NCI-H1417 (cell line): ENCODE measurements around the gene DOK6.
A peak's percentile ranks its signal among the peaks of the same experiment; 100 is the strongest.
"Not testable (repeated sequence)": the region's sequence is repeated elsewhere in the genome, so short reads cannot be mapped to it uniquely, and the experiment has no call there.

Experiments used
- DNase-seq, 3 experiments: peaks; one replicate each; lab custom pipeline; 2025; lab: John Stamatoyannopoulos, UW

The DOK6 gene

GRCh38 chr18:69804776-69805501 is 404.3 kb downstream of the DOK6 start:
- DNase-seq = no peak

DNA sequence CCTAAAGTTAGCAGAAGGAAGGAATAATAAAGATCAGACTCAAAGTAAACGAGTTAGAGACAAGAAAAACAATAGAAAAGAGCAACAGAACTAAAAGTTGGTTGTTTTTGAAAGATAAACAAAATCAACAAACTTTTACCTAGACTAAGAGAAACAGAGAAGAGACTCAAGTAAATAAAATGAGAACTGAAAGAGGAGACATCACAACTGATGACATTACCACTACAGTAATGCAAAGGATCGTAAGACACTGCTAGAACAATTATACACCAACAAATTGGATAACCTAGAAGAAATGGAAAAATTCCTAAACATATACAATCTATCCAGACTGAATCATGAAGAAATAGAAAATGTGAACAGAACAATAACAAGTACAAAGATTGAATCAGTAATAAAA is 407.7 kb downstream of the DOK6 start:
- no peak for DNase-seq

- no peak for DNase-seq
Measured at GRCh38 chr18:69813559-69813958, 412.9 kb downstream of the DOK6 start.

DNA sequence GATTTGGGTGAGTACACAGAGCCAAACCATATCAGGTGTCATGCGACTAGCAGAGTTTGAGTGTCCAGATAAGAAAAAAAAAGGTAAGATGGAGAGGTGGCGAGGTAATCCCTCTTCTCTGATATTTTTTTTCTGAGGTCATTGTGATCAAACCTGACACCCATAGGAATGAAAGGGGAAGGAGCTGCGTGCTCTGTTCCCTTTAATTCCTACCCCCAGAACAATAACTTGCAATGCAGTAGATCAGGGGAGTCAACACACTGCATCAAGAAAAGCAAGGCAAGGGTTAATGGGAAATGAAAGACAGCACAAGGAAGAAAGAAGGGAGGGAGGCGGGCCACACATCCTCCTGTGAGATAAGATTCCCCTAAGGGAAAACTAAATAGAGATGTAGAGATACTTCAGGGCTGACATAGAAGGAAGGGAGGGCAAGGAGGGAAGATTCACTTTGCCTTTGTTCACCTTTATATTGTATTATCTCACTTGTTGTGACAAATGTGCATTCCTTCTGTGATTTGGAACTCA is 414.2 kb downstream of the DOK6 start:
- DNase-seq = no peak

GRCh38 chr18:69817335-69817940 is 416.8 kb downstream of the DOK6 start:
- DNase-seq = no peak

GRCh38 chr18:69819460-69819859 is 418.8 kb downstream of the DOK6 start:
- DNase-seq = no peak

- DNase-seq = no peak
Measured at GRCh38 chr18:69820538-69820937, 419.9 kb downstream of the DOK6 start.

- DNase-seq = no peak
Measured at GRCh38 chr18:69830189-69830588, 429.5 kb downstream of the DOK6 start.

GRCh38 chr18:69834980-69835379 is 434.3 kb downstream of the DOK6 start:
- DNase-seq = not testable (repeated sequence)

DNA sequence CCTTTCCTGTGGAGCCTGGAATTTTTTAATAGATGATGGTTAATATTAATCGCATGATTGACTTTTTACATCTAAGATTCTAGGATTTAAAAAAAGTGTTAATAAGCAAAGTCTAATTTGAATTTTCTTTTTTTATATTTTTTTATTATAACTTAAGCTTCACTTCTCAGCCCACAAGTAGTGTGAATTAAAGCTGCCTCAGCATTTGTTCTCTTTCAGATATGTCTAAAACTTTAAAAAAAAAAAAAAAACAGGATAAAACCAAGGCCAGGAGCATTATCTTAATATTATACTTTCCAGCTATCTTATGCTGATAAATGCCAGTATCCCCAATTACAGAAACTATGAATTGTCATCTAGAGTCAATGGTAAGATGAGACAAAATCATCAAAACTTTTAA is 437.3 kb downstream of the DOK6 start:
- no peak for DNase-seq

DNA sequence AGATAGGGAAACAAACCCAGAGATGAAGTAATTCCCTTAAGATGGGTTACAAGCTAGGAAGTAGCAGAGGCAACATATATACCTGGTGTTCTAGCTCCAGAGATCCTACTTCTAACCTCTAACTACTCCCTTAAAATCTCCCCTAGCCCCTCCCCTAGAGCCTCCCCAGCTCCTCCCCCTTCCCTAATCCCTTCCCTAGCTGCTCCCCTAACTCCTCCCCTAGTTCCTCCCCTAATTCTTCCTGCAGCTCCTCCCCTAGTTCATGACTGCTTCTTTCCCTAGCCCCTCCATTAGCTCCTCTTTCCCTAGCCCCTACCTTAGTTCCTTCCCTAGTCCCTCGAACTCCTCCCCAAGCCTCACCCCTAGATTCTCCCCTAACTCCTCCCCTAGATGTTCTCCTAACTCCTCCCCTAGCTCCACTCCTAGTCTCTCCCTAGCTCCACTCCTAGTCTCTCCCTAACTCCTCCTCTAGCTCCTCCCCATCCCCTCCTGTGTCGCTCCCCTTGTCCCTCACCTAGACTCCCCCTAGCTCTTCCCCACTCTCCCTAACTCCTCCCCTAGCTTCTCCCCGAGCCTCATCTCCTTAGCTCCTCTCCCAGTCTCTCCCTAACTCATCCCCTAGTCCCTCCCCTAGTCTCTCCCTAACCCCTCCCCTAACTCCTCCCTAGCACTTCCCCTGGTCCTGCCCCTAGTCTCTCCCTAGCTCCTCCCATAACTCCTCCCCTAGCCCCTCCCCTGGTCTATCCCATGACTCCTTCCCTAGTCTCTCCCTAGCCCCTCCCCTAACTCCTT is 438.1 kb downstream of the DOK6 start:
- no peak for DNase-seq

GRCh38 chr18:69839497-69839896 is 438.8 kb downstream of the DOK6 start:
- DNase-seq = no peak

DNA sequence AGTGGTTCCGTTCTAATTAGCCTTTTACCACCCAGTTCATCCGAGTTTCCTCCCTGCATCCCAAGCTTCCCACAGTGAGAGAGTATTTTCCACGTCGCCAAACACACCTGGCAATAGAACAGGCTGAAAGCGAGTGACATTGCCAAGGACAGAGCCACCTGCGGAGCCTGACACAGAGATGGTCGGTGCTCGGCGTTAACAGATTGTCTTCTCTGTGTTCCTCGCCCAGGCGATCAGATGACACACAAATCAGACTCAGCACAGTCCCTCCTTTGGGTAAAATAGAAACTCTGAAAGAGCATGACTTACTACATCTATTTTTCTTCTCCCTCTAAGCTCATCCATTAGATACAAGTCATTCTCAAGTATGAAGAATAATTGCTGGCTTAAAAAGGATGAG is 439.3 kb downstream of the DOK6 start:
- DNase-seq = peak in 2 of 3 experiments; percentile 22 to 38

GRCh38 chr18:69840445-69840844 is 439.8 kb downstream of the DOK6 start:
- DNase-seq = no peak

- DNase-seq = no peak
Measured at GRCh38 chr18:69841117-69841516, 440.4 kb downstream of the DOK6 start.

DNA sequence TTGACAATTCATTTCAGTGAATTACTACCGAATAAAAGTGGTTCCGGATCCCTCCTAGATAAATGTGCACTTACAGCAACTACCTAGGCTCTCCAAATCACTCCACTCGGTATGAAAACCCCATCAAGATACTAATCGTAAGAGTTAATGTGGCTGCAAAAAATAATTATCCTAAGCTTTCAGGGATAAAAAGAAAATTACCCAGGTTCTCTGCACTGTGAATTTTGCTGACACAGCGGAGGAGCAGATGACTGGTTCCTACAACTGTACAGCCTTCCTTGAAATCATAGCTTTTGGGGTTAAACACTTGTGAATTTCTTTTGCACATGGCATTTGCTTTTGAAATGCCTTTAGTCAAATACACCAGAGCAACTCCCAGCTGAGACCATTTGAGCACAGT is 442.3 kb downstream of the DOK6 start:
- DNase-seq = peak in 2 of 3 experiments; percentile 29 to 57

DNA sequence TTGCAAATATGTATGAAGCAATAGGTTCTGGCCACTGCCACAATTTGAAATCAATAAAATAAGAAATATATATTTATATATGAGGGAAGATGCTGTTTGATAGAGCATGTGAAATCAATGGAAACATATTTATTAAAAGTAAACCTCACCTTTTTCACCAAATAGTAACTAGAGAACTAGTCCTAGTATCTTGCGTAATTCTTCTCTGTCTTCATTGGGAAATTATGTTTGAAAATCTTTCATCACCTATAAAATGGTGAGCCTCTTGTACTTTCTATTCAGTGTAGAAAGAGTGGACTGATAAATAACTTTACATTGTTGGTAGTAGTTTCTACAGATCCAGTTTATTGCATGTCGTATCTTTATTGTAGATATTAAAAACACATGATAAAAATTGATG is 444.0 kb downstream of the DOK6 start:
- no peak for DNase-seq

DNA sequence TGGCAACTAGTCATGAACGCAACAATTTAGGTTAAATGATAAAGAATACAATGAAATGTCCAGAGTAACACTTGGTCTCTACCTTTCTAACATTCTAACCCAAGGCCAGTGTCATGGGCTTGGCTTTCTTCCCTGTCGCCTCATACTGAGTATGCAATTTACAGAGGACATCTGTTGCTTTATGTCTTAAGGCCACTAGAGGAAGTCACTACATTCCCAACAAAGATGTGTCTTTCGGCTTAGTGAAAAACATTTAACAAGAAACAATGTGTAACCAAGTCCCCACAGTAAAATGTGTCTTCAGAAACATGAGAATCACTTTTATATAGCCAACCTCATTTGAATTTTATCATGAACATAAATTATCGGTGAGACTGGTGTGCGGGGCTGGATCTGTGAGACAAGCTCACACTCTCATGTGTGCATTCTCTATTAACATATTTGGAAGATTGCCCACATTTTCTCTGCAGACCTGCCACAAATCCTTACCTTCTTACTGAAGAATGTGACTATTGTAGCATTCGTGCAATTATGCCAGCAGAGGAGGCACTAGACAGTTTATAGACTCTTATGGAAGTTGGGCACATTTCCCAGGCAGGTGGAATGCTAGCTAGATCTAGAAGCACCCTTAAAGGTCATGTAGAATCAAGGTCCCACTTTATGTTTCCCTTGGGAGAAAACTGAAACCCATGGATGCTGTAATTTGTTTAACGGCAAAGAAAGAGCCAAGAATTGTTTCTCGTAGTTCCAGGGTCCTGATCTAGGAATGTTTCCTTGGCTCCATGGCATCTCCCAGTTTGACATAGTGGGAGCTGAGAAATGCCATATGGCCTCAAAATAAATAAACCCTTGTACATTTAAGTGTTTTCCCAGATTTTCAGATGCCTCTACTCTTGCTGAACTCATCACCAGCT is 445.2 kb downstream of the DOK6 start:
- DNase-seq = peak in 2 of 3 experiments; percentile 51 to 92

GRCh38 chr18:69853051-69853450 is 452.4 kb downstream of the DOK6 start:
- DNase-seq = no peak

DNA sequence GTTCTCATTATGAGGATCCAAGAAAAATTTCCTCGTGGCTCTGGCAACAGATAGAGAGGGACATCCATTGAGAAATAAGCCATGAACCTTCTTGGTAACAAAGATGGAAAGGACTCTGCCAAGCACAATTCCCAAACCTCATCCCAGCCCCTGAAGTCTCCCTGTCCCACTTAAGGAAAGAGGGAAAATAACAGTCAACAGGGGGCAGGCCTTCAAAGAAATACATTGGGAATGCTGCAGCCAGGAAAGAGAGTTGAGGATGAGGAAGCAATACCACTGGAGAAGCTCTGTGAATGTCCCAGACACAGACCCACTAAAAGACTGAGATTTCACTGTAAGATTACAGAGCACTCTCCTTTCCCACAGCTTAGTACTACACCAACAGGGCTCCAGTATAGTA is 453.8 kb downstream of the DOK6 start:
- no peak for DNase-seq

GRCh38 chr18:69858897-69859296 is 458.2 kb downstream of the DOK6 start:
- no peak for DNase-seq

- DNase-seq = not testable (repeated sequence)
Measured at GRCh38 chr18:69864802-69865201, 464.1 kb downstream of the DOK6 start.
